Retinal pigment epithelial cell (primary cell): ENCODE data around the gene OLFM2.

Source experiments
- DNase-seq: peaks from one replicate; pipeline ENCODE4 v3.0.0-alpha.2; 2010; ENCODE audit warnings: low read depth
- H3K4me3 ChIP-seq: 2 replicates; pipeline ENCODE4 v1.5.1; 2011; ENCODE audit warnings: mild to moderate bottlenecking, low read length, control low read depth, moderate library complexity
- TF ChIP-seq, protein P1 (sequence below): conservative IDR thresholded peaks from 2 replicates; pipeline ENCODE4 v1.5.1; 2011; ENCODE audit warnings: low read depth, low read length, control low read depth, inconsistent platforms

OLFM2 gene

DNA sequence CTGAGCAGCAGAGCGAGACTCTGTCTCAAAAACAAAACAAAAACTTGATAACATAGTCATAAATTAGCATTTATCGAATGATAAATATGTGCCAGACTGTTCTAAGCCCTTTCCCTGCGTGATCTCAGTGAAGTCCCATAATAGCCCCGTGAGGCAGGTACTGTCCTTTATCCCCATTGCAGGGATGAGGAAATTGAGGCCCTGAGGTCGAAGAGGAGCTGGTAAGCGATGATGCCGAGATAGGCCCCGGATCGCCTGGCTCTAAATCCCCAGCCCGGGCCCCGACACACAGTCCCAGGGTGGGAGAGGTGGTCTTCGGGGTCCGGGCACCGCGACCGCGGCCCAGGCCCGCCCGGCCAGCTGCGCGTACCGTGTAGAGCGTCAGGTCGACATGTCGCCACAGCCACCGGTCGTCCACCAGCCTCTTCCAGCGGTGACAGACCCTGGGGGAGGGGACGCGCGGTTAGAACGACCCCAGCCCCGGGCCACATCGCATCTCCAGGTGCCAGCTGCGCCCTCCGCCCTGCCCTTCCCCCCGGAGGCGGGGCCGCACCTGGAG lies 118.1 kb downstream of the OLFM2 start:
- TF ChIP-seq, protein P1, sequence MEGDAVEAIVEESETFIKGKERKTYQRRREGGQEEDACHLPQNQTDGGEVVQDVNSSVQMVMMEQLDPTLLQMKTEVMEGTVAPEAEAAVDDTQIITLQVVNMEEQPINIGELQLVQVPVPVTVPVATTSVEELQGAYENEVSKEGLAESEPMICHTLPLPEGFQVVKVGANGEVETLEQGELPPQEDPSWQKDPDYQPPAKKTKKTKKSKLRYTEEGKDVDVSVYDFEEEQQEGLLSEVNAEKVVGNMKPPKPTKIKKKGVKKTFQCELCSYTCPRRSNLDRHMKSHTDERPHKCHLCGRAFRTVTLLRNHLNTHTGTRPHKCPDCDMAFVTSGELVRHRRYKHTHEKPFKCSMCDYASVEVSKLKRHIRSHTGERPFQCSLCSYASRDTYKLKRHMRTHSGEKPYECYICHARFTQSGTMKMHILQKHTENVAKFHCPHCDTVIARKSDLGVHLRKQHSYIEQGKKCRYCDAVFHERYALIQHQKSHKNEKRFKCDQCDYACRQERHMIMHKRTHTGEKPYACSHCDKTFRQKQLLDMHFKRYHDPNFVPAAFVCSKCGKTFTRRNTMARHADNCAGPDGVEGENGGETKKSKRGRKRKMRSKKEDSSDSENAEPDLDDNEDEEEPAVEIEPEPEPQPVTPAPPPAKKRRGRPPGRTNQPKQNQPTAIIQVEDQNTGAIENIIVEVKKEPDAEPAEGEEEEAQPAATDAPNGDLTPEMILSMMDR: no peak
- peak overlapping the region; percentile 93 for H3K4me3 ChIP-seq
- no peak for DNase-seq

DNA sequence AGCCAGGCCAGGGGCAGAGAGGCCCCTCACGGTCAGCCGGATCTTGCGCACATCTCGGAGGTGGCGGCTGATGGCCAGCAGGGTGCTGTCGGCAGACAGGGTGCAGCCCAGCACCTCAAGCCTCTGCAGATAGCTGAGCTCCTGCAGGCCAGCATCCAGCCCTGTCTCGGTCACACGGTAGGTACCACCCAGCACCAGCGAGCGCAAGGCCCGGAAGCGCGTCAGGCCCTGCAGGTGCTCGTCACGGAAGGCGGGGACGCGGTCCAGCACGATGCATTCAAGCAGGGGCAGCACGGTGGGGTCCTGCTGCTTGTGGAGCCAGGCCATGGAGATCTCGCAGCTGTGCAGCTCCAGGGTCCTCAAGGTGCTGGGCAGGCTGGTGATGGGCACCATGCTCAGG lies 125.2 kb downstream of the OLFM2 start:
- TF ChIP-seq, protein P1: no peak
- H3K4me3 ChIP-seq: no peak overlapping the region
- DNase-seq: no peak

DNA sequence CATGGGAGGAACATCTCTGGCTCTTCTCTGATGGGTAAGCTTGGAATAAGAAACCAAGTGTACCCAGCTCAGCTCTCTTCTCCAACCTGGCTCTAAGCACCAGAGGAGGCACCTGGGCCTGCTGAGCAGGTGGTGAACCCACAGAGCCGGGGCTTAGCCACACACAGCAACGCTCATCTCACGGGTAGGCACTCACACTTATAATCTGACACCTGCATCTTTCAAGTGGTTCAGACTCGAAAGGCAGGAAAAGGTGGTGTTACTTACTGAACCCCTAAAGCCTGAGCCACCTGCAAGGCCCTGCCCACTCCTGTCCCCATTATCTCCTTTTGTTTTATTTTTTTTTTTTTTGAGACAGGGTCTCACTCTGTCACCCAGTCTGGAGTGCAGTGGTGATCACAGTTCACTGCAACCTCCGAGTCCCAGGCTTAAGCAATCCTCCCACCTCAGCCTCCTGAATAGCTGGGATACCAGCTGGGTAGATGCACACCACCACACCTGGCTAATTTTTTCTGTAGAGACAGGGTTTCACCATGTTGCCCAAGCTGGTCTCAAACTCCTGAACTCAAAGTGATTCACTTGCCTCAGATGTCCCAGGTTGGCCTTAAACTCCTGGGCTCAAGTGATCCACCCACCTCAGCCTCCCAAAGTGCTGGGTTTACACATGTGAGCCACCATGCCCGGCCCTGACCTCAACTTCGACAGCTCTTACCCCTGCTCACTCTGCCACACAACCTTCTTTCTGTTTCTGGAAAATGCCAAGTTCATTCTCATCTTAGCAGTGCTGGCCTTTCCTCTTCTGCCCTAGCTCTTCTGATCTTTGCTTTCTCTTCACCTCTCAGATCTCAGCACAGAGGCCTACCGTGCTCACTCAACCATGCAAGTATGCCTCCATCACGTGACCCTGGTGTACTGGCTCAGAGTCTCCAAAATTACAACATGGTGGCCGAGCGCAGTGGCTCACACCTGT lies 127.2 kb downstream of the OLFM2 start:
- TF ChIP-seq, protein P1: no peak
- no peak overlapping the region for H3K4me3 ChIP-seq
- no peak for DNase-seq

DNA sequence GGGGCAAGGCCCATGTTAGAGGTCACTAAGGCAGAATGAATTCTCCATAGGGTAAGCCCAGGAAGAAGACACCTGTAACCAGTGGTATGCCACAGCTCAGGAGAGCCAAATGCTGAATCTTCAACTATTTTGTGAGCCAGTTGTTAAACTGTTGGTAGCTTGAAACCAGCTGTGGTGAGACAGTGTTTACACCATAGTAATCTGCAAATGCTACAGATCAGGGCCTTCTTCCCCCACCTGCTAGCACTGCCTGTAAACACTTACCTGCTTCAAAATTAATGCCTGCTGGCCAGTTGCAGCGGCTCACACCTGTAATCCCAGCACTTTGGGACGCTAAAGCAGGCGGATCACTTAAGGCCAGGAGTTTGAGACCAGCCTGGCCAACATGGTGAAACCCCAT lies 129.5 kb downstream of the OLFM2 start:
- no peak overlapping the region for H3K4me3 ChIP-seq
- no peak for DNase-seq
- TF ChIP-seq, protein P1: no peak
